ENCODE results near the gene MGAT4B.
A peak's percentile ranks its signal among the peaks of the same experiment; 100 is the strongest.
"Not testable (repeated sequence)": the region's sequence is repeated elsewhere in the genome, so short reads cannot be mapped to it uniquely, and the experiment has no call there.

The MGAT4B gene

DNA sequence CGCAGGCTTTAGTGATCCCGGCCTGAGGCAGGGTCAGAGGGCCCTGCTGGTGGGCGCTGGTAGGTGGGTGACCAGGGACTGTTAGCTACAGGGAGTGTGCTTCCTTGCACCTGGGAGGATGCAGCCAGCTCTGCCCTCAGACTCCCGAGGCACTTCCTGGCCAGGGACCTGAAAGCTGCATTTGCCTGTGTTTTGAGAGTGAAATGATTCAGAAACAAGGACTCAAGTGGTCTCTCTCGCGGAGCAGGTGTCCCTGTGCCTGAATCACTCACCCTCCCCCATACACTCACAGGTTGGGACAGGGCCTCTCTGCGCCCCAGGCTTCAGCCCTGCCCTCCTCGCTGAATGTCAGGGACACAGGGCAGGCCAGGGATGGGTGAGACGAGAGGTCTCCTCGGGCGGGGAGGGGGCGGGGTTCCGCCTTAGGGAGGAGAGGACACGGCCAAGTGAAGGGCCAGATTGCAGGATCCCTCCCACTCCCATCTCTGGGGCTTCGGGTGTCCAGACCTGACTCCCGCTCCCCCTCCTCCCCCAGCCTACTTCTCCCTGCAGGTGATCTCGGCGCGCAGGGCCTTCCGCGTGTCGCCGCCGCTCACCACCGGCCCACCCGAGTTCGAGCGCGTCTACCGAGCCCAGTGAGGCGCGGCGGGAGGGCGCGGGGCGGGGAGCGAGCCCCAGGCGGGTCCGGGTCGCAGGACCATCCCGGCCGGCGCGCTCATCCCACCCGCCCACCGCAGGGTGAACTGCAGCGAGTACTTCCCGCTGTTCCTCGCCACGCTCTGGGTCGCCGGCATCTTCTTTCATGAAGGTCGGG, 11.4 kb downstream of the MGAT4B start:
- DNase-seq (ENCODE audit: low read depth) = no peak

DNA sequence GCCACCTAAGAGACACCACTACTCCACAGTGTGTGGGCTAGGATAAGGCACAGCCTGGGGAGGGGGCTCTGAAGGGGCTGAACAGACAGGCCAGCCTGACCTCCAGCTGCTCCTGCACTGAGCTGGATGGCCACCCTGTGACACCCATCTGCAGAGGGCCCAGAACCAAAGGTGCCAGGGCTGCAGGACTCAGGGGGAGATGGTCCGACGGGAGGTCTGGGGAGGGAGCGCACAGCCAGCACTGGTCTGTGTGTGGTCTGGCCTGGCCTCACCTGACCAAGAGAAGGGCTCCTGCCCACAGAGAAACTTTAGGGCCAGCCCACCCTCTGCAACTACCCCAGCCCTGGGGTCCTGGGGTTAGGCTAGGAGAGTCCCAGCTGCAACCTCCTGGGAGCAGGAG, 12.1 kb downstream of the MGAT4B start:
- no peak for DNase-seq (ENCODE audit: low read depth)

DNA sequence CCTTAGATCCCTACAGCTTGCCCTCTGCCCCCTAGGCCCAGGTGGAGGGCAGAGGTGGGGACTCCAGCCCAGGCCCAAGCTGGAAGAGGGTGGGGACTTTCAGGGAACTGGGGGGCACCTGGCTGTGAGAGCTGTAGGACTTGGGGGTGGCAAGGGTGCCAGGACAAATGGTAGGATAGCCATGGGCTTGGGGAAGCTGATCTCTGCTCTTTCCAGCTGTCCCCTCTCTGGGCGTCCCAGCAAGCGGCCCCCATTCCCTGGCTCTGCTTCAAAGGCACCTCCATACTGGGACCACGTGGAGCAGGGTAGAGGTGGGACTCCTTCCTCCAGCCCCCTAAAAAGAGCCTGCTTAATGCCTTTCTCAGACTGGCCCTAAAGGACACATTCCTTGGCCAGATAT, 12.5 kb downstream of the MGAT4B start:
- no peak for DNase-seq (ENCODE audit: low read depth)

DNA sequence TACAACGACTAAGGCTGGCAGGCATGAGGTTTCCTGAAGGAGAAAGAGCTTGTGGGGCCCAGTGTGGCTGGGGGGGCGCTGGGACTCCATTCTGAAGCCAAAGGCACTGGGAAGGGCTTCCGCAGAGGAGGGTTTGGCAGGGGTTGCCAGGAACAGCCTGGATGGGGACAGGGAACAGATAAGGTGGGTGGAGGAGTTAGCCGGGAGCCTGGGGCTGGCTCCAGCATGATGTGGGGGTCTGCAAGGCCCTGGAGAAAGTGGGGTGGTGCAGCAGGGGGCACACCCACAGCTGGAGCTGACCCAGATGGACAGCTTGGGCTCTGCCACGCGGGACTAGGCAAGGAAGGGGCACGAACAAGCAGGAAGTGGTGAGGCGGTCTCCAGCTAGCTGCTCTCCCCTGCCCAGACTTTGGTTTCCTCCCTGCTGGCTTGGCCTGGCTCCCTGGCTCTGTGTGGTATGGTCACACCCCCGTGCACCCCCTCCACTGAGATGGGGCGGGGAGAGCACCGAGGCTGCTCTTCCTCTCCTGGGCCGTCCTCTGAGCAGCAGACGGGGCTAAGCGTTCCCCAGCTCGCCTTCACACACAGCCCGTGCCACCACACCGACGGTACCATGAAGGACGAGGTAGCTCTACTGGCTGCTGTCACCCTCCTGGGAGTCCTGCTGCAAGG, 13.1 kb downstream of the MGAT4B start, which contains the start of gene LTC4S:
Gene LTC4S, plus strand, starts transcription at position 519 of the 672 bp plus-strand sequence. Its CDS starts 95 bp downstream, at position 614.
- DNase-seq (ENCODE audit: low read depth) = no peak

DNA sequence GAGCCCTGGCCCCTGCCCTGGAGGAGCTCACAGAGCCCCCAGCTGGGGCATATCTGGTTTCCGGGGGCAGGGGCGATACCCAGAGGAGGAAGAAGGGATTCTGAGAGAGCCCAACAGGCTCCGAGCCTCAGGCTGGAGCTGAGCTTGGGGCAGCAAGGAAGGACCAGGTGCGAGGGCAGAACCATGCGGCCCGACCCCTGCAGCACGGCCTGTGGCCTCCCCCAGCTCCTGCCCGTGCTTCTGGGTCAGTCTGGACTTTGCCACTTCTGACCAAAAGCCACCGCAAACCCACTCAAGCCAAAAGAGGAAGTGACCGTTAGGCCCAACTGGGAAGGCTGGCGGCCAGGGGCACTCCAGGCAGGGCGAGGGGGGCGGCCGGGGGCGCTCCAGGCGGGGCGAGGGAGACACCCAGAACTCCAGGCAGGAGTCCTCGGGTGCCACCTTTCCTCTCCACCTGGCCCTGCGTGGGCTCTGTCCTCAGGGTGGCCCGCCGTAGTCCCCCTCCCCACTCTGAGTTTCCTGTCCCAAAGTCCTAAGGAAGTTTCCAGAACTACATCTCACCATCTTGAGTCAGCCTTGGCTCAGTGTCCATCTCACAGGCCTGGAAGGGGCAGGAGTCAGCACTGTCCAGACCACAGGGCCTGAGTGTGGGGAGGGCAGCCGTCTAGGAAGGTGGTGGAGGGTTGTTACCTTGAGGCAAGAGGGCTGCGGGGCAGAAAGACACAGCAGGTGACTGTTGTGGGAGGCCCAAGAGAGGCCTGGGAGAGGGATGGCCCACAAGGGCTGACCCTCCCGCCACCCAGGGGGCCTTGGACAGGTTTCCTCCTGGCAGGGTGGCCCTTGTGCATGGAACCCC, 13.8 kb downstream of the MGAT4B start:
- no peak for DNase-seq (ENCODE audit: low read depth)

DNA sequence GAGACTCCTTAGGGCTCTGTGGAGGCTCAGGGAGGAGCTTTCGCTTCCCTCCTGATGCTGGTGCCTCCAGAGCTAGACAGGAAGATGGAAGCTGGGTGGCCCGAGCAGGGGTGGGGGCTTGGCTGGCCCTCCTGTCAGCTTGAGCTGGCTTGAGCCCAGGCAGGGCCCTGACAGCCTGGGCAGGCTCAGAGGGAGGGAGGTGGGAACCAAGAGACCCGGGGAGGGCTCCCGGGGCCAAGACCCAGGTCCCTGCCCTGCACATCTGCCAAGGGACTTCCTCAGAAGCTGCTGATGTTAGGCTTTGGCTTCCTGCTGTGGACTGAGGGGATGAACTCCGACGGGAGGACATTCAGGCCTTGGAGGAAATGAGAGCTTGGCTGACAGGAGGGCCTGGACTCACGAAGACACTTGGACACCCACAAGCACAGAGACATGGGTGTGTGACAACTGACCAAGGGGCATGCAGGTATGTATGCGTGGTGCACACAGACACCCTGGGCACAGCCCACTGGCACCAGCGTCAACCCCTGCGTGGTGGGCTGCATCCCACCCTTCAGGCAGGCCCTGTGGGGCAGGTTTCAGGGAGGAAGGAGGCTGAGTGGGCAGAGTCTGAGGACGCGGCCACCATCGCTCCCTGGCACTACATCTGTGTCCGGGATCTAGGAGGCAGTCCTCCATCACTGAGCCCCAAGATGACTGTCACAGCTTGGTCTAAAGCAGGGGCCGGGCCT, 14.6 kb downstream of the MGAT4B start:
- DNase-seq (ENCODE audit: low read depth) = no peak

DNA sequence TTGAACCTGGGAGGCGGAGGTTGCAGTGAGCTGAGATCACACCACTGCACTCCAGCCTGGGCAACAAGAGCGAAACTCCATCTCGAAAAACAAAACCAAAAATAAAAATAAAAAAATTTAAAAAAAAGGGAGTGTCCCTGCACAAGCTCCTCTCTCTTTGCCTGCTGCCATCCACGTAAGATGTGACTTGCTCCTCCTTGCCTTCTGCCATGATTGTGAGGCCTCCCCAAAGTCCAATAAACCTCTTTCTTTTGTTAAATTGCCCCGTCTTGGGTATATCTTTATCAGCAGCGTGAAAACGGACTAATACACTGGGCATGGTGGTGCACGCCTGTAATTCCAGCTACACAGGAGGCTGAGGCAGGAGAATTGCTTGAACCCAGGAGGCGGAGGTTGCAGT, 17.4 kb downstream of the MGAT4B start:
- DNase-seq (ENCODE audit: low read depth) = not testable (repeated sequence)

DNA sequence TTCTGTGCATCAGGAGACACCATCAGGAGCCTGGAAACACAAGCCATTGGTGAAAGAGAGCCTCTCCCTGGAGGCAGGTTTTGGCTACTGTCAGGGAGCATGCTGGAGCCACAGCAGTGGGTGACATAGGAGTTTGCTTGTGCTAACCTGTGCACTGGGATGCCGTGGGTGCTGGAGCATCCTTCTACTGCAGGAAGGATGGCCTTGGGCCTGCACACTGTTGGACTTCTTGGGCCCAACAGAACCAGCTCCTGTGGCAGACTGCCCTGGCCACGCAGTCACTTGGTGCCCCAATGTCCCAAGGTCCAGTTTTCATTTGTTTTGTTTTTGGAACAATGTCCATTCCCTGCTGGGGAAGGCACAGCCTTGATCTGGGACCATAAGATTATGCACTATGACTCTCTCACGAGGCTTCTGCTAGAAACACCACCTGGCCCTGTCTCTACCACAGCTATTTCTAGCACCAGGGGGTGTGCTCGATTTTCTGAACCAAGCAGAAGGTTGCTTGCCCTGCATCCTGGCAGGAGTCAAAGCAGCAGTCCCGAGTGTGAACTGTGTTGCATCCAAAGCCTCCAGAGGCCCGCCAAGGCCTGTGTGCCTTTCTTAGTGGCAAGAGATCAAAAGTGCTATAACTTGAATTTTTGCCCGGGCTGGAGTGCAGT, 18.3 kb downstream of the MGAT4B start:
- no peak for DNase-seq (ENCODE audit: low read depth)

DNA sequence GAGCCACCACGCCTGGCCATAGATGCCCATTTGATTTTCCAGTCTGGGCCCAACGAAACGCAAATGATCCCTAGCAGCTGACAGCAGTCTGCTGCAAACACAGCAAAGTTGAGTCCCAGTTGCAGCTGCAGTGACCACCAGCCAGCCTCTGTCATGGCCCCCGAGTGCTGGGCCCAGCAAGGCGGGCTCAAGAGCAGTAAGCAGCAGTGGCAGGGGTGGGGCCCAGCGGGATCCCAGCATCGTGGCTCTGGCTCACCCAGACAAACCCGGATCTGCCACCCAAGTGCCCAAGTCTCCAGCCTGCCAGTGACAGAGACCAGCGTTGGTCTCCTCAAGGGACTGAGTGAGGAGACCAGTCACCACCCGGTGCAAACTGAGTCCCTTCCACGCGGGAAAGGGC, 19.8 kb downstream of the MGAT4B start:
- DNase-seq (ENCODE audit: low read depth) = no peak

DNA sequence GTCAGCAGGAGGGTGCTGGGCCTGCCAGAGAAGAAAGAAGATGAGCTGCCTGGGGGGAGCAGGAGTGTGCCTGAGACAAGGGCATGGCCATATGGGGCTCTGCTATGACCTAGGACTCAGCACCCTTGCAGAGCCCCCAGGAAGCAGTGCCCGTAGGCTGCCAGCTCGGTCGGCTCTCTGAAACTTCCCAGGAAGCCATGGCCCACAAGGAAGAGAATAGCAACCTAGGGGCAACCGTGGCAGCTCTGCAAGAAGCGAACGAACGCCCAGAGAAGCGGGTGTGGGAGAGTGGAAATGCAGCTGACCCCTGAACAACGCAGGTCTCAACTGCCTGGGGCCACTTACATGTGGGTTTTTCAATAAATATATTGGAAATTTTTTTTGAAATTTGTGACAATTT, 23.5 kb downstream of the MGAT4B start:
- DNase-seq (ENCODE audit: low read depth) = no peak

DNA sequence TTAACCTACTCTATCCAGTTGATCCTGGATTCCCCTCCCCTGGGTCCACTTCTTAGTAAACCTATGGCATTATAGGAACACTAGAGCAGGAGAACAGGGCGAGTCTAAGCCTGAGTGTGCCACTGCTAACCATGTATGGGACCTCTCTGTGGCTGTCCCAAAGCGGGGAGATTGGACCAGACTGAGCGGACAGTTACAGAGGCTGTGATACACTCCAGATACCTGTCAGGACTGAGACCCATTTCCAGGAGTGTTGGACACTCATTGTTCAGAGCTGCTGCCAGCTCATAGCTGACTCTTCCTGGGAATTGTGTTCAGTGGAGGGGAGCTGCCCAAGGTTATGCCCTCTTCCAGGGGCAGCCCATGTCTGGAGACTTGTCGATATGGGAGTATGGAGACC, 24.8 kb downstream of the MGAT4B start:
- no peak for DNase-seq (ENCODE audit: low read depth)

DNA sequence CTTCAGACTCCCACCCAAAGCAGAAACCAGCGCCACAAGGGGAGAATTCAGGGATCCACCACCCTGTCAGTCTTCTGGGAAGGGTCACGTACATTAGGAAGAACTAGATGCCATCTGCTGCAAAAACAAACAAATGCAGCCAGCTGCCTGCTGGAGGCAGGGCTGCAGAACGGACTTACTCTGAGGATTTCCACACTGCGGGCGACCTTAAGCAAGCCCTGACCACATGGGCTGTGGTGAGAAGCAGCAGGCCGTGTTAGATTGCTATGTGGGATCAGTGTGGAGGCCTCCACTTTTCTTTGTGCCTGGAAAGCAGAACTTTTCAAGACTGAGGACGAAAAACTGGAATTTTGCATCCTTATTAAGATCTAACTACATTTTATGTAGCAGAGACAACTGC, 26.3 kb downstream of the MGAT4B start:
- DNase-seq (ENCODE audit: low read depth) = peak; percentile 84

DNA sequence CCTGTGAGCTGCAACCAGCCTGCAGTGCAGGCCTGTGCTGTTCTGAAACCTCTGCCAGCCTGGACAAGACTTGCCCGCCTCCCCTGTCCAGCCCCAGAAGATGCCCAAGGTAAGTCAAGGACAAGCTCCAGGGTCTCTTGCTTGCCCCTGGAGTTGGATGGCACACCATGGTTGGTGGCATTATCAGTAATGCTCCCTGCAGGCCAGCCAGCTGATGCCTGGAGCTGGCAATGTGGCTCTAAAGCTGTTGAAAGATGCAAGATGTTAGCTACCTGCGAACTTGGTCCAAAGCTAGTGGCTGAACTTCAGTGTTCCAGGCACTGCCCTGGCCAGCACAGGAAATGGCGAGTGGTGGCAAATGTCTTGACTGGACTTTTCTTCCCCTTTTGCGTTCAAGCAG, 26.8 kb downstream of the MGAT4B start:
- DNase-seq (ENCODE audit: low read depth) = no peak

DNA sequence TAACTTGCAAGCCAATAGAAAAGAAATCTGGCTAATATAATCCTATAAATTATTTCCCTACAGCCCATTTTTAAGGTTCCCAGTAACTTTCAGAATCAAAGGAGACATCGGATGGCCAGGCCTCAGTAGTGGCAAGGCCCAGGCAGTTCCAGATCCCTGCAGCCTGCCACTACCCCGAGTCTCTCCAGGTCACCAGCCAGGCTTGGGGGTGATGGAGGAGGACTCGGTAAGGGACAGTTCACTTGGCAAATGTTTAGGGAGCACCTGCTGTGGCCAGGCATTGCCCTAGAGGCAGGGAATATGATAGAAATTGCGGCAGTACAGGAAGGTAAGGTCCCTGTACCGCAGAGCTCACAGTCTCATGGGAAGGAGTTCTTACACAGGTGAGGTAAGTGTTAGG, 28.1 kb downstream of the MGAT4B start:
- no peak for DNase-seq (ENCODE audit: low read depth)

DNA sequence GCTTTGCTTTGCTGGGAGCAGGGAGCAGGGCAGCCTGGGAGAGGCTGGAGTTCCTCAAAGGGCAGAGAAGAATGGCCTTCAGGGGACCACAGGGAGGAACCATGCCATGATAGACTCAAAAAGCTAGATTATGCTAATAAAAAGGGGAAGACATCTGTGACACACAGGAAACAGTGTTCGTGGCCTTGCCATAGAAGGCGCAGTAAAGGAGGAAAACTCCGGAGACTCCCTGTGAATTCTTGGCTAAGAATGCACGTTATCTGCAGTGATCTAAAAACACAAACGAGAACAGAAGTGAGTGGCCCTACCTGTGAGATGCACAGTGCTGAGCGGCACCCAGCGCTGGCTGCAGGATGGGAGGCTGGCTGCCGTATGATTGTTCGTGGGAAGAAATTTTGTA, 28.8 kb downstream of the MGAT4B start:
- DNase-seq (ENCODE audit: low read depth) = no peak

DNA sequence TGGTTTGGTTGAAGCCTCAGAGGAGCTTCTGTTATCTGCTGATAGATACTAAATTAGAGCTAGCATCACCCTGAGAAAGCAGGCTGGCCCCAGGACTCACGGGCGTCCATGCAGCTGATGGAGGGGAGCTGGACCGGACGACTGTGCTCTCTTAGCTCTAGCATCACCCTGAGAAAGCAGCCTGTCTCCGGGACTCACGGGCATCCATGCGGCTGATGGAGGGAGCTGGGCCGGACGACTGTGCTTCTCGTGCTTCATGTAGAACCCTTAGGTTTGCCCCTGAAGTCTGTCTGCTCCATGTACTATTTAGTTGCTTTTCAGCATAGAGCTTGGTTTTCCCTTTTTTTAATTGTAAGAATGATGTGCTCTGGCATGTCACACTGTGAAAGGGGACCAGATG, 29.2 kb downstream of the MGAT4B start:
- DNase-seq (ENCODE audit: low read depth) = no peak

DNA sequence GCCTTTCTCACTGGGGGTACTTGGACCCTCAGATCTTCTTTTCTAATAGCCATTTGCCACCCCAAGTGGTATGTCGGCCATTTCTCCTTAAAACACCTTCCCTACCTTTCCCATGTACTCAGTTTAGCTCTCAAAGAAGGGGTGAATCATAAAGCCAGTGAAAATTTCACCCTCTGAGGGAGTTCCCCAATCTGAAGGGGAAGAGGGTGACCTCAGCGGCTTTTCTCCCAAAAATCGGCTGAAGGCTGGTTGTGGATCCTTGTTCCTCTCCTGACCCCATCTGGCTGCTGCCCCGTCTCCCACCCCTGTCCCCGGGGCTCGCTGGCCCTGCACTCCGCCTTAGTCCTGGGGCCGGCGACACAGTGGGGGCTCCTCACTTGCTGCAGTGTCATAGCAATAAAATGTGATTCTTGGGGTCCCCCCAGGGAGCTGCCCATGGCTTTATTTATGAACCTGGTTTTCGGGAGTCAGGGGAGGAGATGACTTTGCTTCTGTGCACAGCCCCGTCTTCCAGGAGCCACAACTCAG, 30.2 kb downstream of the MGAT4B start:
- DNase-seq (ENCODE audit: low read depth) = no peak

DNA sequence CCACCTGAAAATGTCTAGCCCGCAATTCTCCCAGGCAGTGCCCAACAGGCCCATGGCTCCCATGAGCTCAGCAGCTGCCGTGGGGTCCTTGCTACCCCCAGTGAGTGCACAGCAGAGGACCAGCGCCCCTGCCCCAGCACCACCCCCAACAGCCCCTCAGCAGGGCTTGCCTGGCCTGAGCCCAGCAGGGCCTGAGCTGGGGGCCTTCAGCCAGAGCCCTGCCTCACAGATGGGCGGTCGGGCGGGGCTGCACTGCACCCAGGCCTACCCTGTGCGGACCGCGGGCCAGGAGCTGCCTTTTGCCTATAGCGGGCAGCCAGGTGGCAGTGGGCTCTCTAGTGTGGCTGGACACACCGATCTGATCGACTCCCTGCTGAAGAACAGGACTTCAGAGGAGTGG, 32.2 kb downstream of the MGAT4B start:
- DNase-seq (ENCODE audit: low read depth) = no peak

DNA sequence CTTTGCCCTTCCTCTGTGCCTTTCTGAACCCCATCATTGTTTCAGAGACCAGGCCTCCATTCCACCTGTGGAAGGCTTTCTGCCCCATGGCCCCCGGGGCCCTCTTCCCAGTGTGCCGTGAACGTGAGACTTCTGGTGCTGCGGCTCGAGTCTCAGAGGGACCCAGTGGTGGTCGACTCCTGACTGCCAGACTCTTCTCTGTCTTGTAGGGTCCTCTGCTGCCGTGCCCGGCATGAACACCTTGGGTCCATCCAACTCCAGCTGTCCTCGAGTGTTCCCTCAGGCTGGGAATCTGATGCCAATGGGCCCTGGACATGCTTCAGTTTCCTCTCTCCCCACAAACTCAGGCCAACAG, 33.0 kb downstream of the MGAT4B start:
- no peak for DNase-seq (ENCODE audit: low read depth)

DNA sequence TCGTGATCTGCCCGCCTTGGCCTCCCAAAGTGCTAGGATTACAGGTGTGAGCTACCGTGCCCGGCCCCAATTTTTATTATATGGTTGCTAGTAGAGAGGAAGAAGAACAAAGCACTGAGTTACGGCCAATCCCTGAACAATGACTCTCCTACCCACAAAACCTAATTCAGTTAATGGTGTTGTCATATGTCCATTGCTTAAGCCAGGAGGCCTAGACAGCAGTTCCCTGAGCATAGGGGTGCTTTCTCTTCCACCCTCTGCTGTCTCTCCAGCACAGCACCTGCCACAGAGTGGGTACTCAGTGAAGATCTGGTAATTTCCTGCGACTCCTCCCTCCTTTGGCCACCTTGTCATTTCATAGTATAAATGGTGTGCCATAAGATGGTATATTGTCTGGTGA, 34.3 kb downstream of the MGAT4B start:
- DNase-seq (ENCODE audit: low read depth) = no peak

DNA sequence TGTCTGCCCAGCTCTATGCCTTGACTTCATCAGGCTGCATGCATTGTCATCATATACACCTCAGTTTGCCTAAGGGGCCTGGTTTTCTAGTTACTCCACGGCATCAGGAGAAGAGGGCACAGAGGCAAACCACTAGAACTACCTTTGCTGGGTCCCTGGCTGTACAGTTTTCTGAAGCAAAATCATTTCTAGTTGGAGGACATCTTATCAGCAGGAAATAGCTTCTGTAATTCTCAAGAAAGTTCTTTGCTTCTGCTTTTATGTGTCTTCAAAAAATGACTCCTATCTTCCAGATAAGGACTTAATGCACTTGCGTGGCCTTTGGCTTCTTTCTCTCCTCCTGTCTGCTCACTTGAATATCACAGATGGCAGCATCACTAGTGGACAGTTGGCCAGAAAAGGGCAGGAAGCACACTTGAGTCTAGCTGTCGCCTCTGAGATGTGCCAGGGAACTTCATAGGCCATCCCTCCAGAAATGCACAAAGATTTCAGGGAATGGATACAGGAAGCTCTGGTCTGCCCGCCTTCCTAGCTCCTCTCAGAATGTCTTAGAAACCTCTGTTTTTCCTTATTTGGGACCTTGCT, 35.3 kb downstream of the MGAT4B start:
- DNase-seq (ENCODE audit: low read depth) = no peak

Data from amniotic epithelial cell (primary cell).